Testis (tissue), 3 donors: ENCODE data around the gene NSRP1. TPM values are rescaled to one million over a fixed set of nuclear protein-coding genes. Genes with fewer than 3 reads are reported as not detected.
"Not testable (repeated sequence)": the region's sequence is repeated elsewhere in the genome, so short reads cannot be mapped to it uniquely, and the experiment has no call there.

Experiments used
- DNase-seq: peaks from one replicate; pipeline ENCODE4 v3.0.0-alpha.2; 2019
- H3K27ac ChIP-seq, 2 donors: fragments of 200-600 bp; sonication (generic); one replicate each; pipeline ENCODE4 v1.5.1; 2019
- H3K27me3 ChIP-seq: fragments of 200-600 bp; sonication (generic); one replicate; pipeline ENCODE4 v1.5.1; 2019
- H3K36me3 ChIP-seq: fragments of 200-600 bp; sonication (generic); one replicate; pipeline ENCODE4 v1.5.1; 2017; ENCODE audit warnings: low read depth; ENCODE audit errors: missing control alignments
- H3K4me1 ChIP-seq: fragments of 200-600 bp; sonication (generic); one replicate; pipeline ENCODE4 v1.5.1; 2019
- H3K4me3 ChIP-seq, 2 donors: fragments of 200-600 bp; sonication (generic); one replicate each; pipeline ENCODE4 v1.5.1; 2017 to 2019
- H3K9me3 ChIP-seq: fragments of 200-600 bp; sonication (generic); one replicate; pipeline ENCODE4 v1.5.1; 2017
- CTCF ChIP-seq, 3 experiments: fragments of 450-650 bp in 2 of 3; fragments of 200-600 bp in 1 of 3; sonication (generic) in 1 of 3; IDR thresholded peaks; one replicate each; pipeline ENCODE4 v1.5.1; 2016 to 2019; ENCODE audit warnings: antibody characterized with exemption in 3 of 3, mild to moderate bottlenecking in 2 of 3, moderate library complexity in 1 of 3
- POLR2A ChIP-seq: fragments of 450-650 bp; IDR thresholded peaks from one replicate; pipeline ENCODE4 v1.6.1; 2017; ENCODE audit warnings: antibody characterized with exemption, mild to moderate bottlenecking, moderate library complexity
- WGBS, 2 donors: methylation state at CpG; one replicate each; pipeline ENCODE4 v1.1.5; 2018; 5-methylcytosine and 5-hydroxymethylcytosine counted together
- intact Hi-C: fragments of 100-400 bp; cut with DNase I; formaldehyde crosslinking; loops from one replicate; pipeline ENCODE4 v1.15.1; 2023; ENCODE audit warnings: low total_unique reads
- polyA plus RNA-seq: library from polyadenylated mRNA; stranded (reverse); fragments of 350-450 nt; fragmentation: Illumina TruSeq; extraction: RNeasy Lipid Tissue Mini Kit (QIAGEN cat#74804); gene quantifications from one replicate; pipeline ENCODE4 v1.2.3, GENCODE V29; 2014; ENCODE audit warnings: low read depth, low replicate concordance; ENCODE audit not compliant: insufficient read depth
- total RNA-seq, 2 donors: library from RNA; depleted of rRNA; stranded (reverse); fragments of >200 nt; gene quantifications; one replicate each; pipeline ENCODE4 v1.2.3, GENCODE V29; 2016

NSRP1 gene
- total and polyA plus RNA-seq, 3 donors from 2014 or later: 12.6 to 53.7 (median 34.3) TPM

- H3K36me3 ChIP-seq: no peaks in the 10 kb centered on the region
- no peaks in the 10 kb centered on the region for H3K9me3 ChIP-seq
- H3K4me1 ChIP-seq: no peaks in the 10 kb centered on the region
- WGBS, 2 donors: 86 to 90% methylated on average over 3 of the region's 3 CpGs
- H3K27me3 ChIP-seq: no peaks in the 10 kb centered on the region
- no peak for TF ChIP-seq POLR2A
- TF ChIP-seq CTCF (IDR thresholded peaks at IDR 0.05): no peak
- no peak overlapping the region for H3K27ac ChIP-seq
- no peak overlapping the region for H3K4me3 ChIP-seq
- intact Hi-C loops: no loop called here
- DNase-seq: no peak
These were observed 111.4 kb downstream of the NSRP1 start for GRCh38 chr17:30228011-30228410.

DNA sequence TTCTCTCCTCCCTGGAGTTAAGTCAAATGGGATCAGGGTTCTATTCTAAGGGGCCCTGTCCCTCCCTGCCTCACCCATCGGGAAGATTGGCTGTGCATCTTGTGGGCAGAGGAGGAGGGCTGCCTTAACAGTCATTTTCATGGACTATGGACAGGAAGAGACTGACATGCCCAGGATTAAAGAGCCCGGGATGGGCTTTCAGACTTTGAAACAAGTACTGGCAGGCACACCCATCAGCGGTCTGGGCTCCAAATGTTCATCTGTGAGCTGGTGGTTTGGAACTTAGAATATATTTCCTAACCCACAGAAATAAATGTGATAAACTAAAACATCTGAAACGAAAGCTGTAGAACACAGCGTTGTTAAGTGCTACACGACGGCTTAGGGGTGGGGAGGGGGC, 112.4 kb downstream of the NSRP1 start:
- no peaks in the 10 kb centered on the region for H3K9me3 ChIP-seq
- H3K4me1 ChIP-seq: no peaks in the 10 kb centered on the region
- no peak for DNase-seq
- no peak overlapping the region for H3K27ac ChIP-seq
- H3K36me3 ChIP-seq: no peaks in the 10 kb centered on the region
- intact Hi-C loops: no loop called here
- no peaks in the 10 kb centered on the region for H3K27me3 ChIP-seq
- TF ChIP-seq POLR2A (no peak), CTCF (IDR thresholded peaks at IDR 0.05) (no peak)
- no peak overlapping the region for H3K4me3 ChIP-seq
- WGBS, 2 donors: 88 to 89% methylated on average over 7 of the region's 7 CpGs

- H3K4me1 ChIP-seq, H3K9me3 ChIP-seq, DNase-seq, H3K27me3 ChIP-seq, intact Hi-C loops, H3K4me3 ChIP-seq, H3K36me3 ChIP-seq, H3K27ac ChIP-seq: not testable (repeated sequence)
- WGBS, 2 donors: 83 to 89% methylated on average over 1 of the region's 1 CpG
These were observed 113.4 kb downstream of the NSRP1 start for GRCh38 chr17:30230009-30230408.

- no peak for TF ChIP-seq POLR2A
- no peak for TF ChIP-seq CTCF (IDR thresholded peaks at IDR 0.05)
- 87 to 88% methylated on average over 7 of the region's 7 CpGs for WGBS, 2 donors
- Histone ChIP-seq H3K27ac (no peak overlapping the region), H3K36me3 (no peaks in the 10 kb centered on the region), H3K4me1 (peaks cover 1% of the 10 kb centered on the region), H3K27me3 (no peaks in the 10 kb centered on the region), H3K4me3 (no peak overlapping the region), H3K9me3 (no peaks in the 10 kb centered on the region)
- no peak for DNase-seq
- intact Hi-C loops: no loop called here
These were observed 114.0 kb downstream of the NSRP1 start for GRCh38 chr17:30230596-30231125.

DNA sequence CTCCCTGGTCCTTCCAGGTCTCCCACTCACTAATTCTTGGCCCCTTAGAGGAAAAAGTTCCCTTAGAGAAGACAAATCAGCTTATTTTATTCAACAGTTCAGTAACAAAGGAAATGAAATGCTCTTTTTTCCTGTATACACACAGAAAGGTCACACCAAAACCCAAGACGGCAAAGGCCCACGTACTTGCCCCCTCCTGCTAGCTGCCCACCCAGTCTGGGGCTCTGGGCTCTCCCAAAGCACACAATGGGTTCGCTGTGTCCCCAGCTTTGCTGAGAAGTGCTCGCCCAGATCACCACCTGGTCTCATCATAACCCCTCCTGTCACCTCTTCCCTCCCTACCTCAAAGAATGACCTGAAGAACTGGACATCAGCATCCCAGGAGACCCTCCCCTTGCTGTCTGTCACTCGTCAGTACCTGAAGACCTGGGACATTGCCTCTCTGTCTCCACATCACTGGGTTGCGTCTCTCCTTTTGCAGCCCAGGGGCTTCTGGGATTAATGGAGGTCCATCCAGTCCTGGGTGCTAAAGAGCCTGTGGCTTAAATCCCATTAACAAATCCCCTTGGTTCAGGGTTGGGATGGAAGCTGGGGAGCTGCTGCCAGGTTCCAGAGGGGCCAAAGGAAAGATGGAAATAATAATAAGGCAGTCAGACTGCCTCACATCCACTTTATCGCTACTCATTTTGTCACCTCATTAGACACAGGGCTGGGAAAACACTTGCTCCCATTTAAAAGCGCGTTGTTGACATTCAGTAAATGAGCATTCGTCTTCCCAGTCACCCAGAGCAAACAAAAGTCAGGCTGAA, 115.6 kb downstream of the NSRP1 start:
- no peak for DNase-seq
- peaks cover 6% of the 10 kb centered on the region for H3K4me1 ChIP-seq
- intact Hi-C loops: no loop called here
- no peak for TF ChIP-seq CTCF (IDR thresholded peaks at IDR 0.05)
- no peak for TF ChIP-seq POLR2A
- H3K4me3 ChIP-seq: no peak overlapping the region
- 88 to 91% methylated on average over 10 of the region's 10 CpGs for WGBS, 2 donors
- no peak overlapping the region for H3K27ac ChIP-seq
- H3K27me3 ChIP-seq: no peaks in the 10 kb centered on the region
- H3K36me3 ChIP-seq: no peaks in the 10 kb centered on the region
- H3K9me3 ChIP-seq: no peaks in the 10 kb centered on the region
